RCC 7860 (cell line): ENCODE results near the gene EXO1.
A peak's percentile ranks its signal among the peaks of the same experiment; 100 is the strongest.
"Not testable (repeated sequence)": the region's sequence is repeated elsewhere in the genome, so short reads cannot be mapped to it uniquely, and the experiment has no call there.

Source experiments
- DNase-seq: peaks from one replicate; pipeline ENCODE4 v3.0.0-alpha.2; 2015; ENCODE audit warnings: low spot score
- FAIRE-seq: peaks from 2 replicates; lab custom pipeline; 2012; peaks lifted over from hg19 to GRCh38; lab: Jason Lieb, UNC

EXO1 gene

GRCh38 chr1:241834733-241835377, 13.1 kb upstream of the EXO1 start:
- DNase-seq (peak; percentile 20), FAIRE-seq (peak; percentile 77)

GRCh38 chr1:241836941-241837340, 11.1 kb upstream of the EXO1 start:
- FAIRE-seq: no peak
- DNase-seq: no peak

- no peak for FAIRE-seq
- DNase-seq: no peak
These were observed 10.6 kb upstream of the EXO1 start for GRCh38 chr1:241837416-241837815.

- FAIRE-seq (no peak), DNase-seq (peak; percentile 20)
These were observed 10.1 kb upstream of the EXO1 start for GRCh38 chr1:241837901-241838300.

- no peak for DNase-seq
- no peak for FAIRE-seq
These were observed 9.1 kb upstream of the EXO1 start for GRCh38 chr1:241838897-241839296.

- no peak for FAIRE-seq
- DNase-seq: no peak
These were observed 8.5 kb upstream of the EXO1 start for GRCh38 chr1:241839369-241839979.

GRCh38 chr1:241840164-241840563, 7.8 kb upstream of the EXO1 start:
- DNase-seq: no peak
- no peak for FAIRE-seq

- DNase-seq (no peak), FAIRE-seq (no peak)
These were observed 6.3 kb upstream of the EXO1 start for GRCh38 chr1:241841691-241842090.

- no peak for FAIRE-seq
- DNase-seq: no peak
These were observed 5.4 kb upstream of the EXO1 start for GRCh38 chr1:241842565-241842964.

- FAIRE-seq (no peak), DNase-seq (no peak)
These were observed 3.4 kb upstream of the EXO1 start for GRCh38 chr1:241844593-241844992.

GRCh38 chr1:241846375-241846774, 1.6 kb upstream of the EXO1 start:
- DNase-seq (no peak), FAIRE-seq (no peak)

- FAIRE-seq: no peak
- no peak for DNase-seq
These were observed 1.0 kb upstream of the EXO1 start for GRCh38 chr1:241846862-241847539.

- FAIRE-seq (no peak), DNase-seq (no peak)
These were observed 536 bp upstream of the EXO1 start for GRCh38 chr1:241847540-241847795.

GRCh38 chr1:241848686-241849344, 811 bp downstream of the EXO1 start:
- no peak for DNase-seq
- no peak for FAIRE-seq

- DNase-seq (no peak), FAIRE-seq (no peak)
These were observed 1.3 kb downstream of the EXO1 start for GRCh38 chr1:241849345-241849695.

- not testable (repeated sequence) for DNase-seq, FAIRE-seq
These were observed 7.6 kb downstream of the EXO1 start for GRCh38 chr1:241855545-241856140.

- no peak for DNase-seq
- no peak for FAIRE-seq
These were observed 9.1 kb downstream of the EXO1 start for GRCh38 chr1:241857131-241857530.

GRCh38 chr1:241860922-241861321, 12.9 kb downstream of the EXO1 start:
- FAIRE-seq: no peak
- no peak for DNase-seq

- DNase-seq (no peak), FAIRE-seq (no peak)
These were observed 21.0 kb downstream of the EXO1 start for GRCh38 chr1:241869022-241869421.

- FAIRE-seq (no peak), DNase-seq (no peak)
These were observed 22.3 kb downstream of the EXO1 start for GRCh38 chr1:241870336-241870735.

- FAIRE-seq: no peak
- DNase-seq: no peak
These were observed 22.9 kb downstream of the EXO1 start for GRCh38 chr1:241870746-241871430.
